Memory B cell (primary cell): ENCODE results near the gene DLX1.
A peak's percentile ranks its signal among the peaks of the same experiment; 100 is the strongest.

Experiments used
- ATAC-seq: fragments of 150-1000 bp; cut with Tn5 transposase; 2 replicates; pipeline ENCODE4 v1.10.0; 2021; ENCODE audit warnings: low read depth, mild to moderate bottlenecking, moderate library complexity
- DNase-seq, 2 donors: peaks; one replicate each; pipeline ENCODE4 v3.0.0; 2022; ENCODE audit warnings: low spot score in 2 of 2
- H3K27ac Mint-ChIP-seq: one replicate; pipeline ENCODE4 v1.8.0; 2022; ENCODE audit warnings: mild to moderate bottlenecking, moderate library complexity, mixed read lengths
- H3K27me3 Mint-ChIP-seq: one replicate; pipeline ENCODE4 v1.8.0; 2022; ENCODE audit warnings: mixed read lengths
- H3K36me3 Mint-ChIP-seq: one replicate; pipeline ENCODE4 v1.8.0; 2022; ENCODE audit warnings: mild to moderate bottlenecking, mixed read lengths
- H3K4me1 Mint-ChIP-seq: one replicate; pipeline ENCODE4 v1.8.0; 2022; ENCODE audit warnings: mixed read lengths
- H3K4me3 Mint-ChIP-seq: one replicate; pipeline ENCODE4 v1.8.0; 2022; ENCODE audit warnings: mild to moderate bottlenecking, moderate library complexity, mixed read lengths
- H3K9me3 Mint-ChIP-seq: one replicate; pipeline ENCODE4 v1.8.0; 2022; ENCODE audit warnings: mixed read lengths

Gene DLX1

GRCh38 chr2:172085460-172086159, at the start of gene DLX1:
DLX1 (plus strand) TSS chr2:172085507; CDS start chr2:172085678, 171 bp downstream.
- peak within 1 kb of the TSS; percentile 66 for H3K4me3 Mint-ChIP-seq
- peaks cover 4% of the 10 kb centered on the region for H3K36me3 Mint-ChIP-seq
- DNase-seq (peak in 1 of 2 donors; percentile 22), ATAC-seq (no peak)
- H3K4me1 Mint-ChIP-seq = peaks cover 8% of the 10 kb centered on the region
- H3K27me3 Mint-ChIP-seq = peaks cover 29% of the 10 kb centered on the region
- H3K9me3 Mint-ChIP-seq = peaks cover 3% of the 10 kb centered on the region
- H3K27ac Mint-ChIP-seq = peak within 1 kb of the TSS; percentile 95

DNA sequence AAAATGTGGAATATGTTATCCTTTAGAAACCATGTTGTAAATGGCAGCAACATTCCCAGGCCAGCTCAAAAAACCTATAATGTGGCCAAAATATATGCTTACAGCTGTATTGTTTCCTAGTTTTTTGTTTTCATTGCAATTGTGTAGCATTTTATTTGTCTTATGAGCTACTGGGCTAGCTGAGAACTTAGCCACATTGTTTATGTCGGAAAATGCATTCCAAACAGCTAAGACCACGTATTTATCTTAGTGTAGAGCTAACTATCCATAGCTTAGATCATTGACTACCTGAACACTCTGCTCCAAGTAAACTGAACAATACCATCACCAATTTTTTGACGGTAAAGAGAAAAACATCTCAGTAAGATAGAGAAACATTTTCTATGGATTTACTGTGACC, 47.2 kb upstream of the DLX1 start:
- Mint-ChIP-seq H3K27me3 (no peaks in the 10 kb centered on the region), H3K27ac (no peak overlapping the region), H3K4me1 (no peaks in the 10 kb centered on the region), H3K36me3 (peaks cover 3% of the 10 kb centered on the region), H3K9me3 (no peaks in the 10 kb centered on the region), H3K4me3 (no peak overlapping the region)
- no peak for ATAC-seq
- DNase-seq = no peak

DNA sequence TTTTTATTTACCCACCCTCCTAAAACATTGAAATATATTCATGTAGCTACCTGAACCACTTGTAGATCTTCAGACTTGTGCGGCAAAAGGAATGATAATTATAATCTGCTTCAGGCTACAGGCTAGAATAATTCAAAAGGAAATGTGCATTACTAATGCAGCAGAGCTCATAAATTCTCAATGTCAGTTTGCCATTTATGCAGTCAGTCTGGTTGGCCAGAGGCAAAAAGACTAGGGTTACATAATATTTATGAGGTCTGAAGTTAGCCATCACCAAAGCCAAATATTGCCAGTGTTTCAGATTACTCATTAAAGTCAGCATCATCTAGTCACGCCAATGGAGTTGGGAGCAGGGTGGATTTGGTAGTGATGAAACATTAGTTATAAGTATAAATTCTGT, 46.7 kb upstream of the DLX1 start:
- DNase-seq (no peak), ATAC-seq (no peak)
- Mint-ChIP-seq H3K27ac (no peak overlapping the region), H3K36me3 (peaks cover 3% of the 10 kb centered on the region), H3K4me3 (no peak overlapping the region), H3K9me3 (no peaks in the 10 kb centered on the region), H3K27me3 (no peaks in the 10 kb centered on the region), H3K4me1 (no peaks in the 10 kb centered on the region)

GRCh38 chr2:172039011-172039704, 46.1 kb upstream of the DLX1 start:
- ATAC-seq (no peak), DNase-seq (no peak)
- no peaks in the 10 kb centered on the region for H3K4me1 Mint-ChIP-seq
- no peaks in the 10 kb centered on the region for H3K27me3 Mint-ChIP-seq
- H3K27ac Mint-ChIP-seq = no peak overlapping the region
- H3K4me3 Mint-ChIP-seq = no peak overlapping the region
- H3K9me3 Mint-ChIP-seq = no peaks in the 10 kb centered on the region
- peaks cover 3% of the 10 kb centered on the region for H3K36me3 Mint-ChIP-seq

DNA sequence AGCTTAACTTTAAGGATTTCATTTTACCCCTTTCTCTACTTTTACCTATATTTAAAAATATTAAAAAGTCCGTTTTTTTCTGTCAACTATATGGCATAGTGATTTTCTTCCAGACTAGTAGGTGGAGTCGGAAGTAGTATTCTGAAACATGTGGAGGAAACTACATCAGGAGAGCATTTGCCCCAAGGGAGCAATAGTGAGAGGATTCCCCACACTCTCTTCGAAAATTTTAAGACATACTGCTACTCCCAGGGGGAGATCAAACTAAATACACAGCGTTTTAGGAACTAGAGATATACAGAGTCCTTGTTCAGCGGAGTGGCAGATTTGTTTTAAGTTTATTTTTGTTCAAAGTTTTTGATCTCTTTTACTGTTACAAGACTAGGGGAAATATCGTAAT, 45.0 kb upstream of the DLX1 start:
- Mint-ChIP-seq H3K27ac (no peak overlapping the region), H3K4me3 (no peak overlapping the region), H3K36me3 (peaks cover 2% of the 10 kb centered on the region), H3K4me1 (no peaks in the 10 kb centered on the region), H3K27me3 (no peaks in the 10 kb centered on the region), H3K9me3 (no peaks in the 10 kb centered on the region)
- DNase-seq (no peak), ATAC-seq (no peak)

- no peaks in the 10 kb centered on the region for H3K4me1 Mint-ChIP-seq
- no peak for ATAC-seq
- no peak for DNase-seq
- H3K27me3 Mint-ChIP-seq = no peaks in the 10 kb centered on the region
- no peaks in the 10 kb centered on the region for H3K36me3 Mint-ChIP-seq
- H3K27ac Mint-ChIP-seq = no peak overlapping the region
- H3K9me3 Mint-ChIP-seq = no peaks in the 10 kb centered on the region
- no peak overlapping the region for H3K4me3 Mint-ChIP-seq
These were observed 39.1 kb upstream of the DLX1 start for GRCh38 chr2:172046080-172046678.

DNA sequence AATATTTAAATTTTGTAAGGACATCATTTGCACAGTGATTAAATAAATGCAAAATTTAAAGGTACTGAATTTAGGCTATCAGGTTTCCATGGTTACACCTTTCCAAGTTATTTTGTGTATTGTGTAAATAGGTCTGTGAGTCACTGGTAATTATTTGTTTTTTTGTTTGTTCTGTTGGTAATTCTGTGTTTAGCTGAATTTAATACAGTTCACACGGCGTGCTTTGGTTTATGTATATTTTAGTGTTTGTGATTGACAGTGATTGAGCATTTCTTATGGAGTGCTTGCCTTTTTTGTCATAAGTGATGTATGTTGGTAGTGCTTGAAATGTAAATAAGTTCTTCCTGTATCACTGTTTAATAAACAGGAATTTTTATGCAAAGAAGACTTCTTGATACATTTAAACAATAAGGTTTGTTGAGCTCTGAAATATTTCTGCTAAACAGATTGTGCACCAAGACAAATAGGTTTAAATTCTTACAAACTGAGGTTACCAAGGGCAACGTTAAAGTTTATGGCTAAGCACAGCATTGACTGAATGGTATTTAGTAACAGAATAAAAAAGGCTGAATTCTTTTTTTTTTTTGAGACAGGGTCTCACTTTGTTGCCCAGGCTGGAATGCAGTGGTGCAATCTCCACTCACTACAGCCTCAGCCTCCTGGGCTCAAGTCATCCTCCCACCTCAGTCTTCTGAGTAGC, 38.3 kb upstream of the DLX1 start:
- no peaks in the 10 kb centered on the region for H3K9me3 Mint-ChIP-seq
- DNase-seq (no peak), ATAC-seq (no peak)
- H3K4me3 Mint-ChIP-seq = no peak overlapping the region
- H3K4me1 Mint-ChIP-seq = no peaks in the 10 kb centered on the region
- no peaks in the 10 kb centered on the region for H3K27me3 Mint-ChIP-seq
- H3K27ac Mint-ChIP-seq = no peak overlapping the region
- H3K36me3 Mint-ChIP-seq = no peaks in the 10 kb centered on the region

DNA sequence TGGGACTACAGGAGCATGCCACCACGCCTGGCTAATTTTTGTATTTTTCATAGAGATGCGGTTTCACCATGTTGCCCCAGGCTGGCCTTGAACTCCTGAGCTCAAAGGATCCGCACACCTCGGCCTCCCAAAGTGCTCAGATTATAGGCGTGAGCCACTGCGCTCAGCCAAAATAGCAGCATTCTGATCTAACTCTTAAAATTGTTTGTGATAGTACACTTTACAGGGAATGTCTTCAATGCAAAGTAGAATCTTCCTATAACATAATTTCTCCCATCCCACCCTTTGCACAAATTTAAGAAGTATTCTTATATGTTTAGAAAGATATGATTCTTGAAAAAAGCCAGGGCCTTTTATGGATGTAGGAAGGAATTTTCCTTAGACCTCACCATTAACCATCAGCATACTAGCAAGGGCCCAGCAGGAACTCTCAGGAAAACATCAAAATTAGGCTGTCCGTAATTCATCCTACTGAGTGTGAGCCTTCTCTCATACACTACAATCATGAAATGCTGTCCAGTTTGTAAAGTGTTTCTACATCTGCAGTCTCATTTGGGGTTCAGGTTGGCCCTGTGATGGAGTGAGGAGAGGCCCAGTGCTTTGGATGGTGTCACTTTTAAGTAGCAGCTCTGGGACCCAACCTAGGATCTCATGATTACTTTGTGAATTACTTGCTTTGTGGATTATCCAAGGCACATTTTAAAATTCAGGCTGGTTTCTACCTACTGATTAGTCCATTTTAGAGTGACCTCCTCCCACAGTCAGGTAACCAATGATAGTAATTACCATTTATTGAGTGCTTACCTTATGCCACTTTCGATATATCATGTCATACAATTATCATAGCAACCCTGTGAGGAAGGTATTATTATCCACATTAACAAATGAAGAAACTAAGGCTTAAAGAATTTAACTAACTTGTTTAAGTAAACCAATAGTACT, 37.5 kb upstream of the DLX1 start:
- DNase-seq (no peak), ATAC-seq (no peak)
- H3K36me3 Mint-ChIP-seq = no peaks in the 10 kb centered on the region
- H3K4me1 Mint-ChIP-seq = no peaks in the 10 kb centered on the region
- no peaks in the 10 kb centered on the region for H3K9me3 Mint-ChIP-seq
- no peak overlapping the region for H3K27ac Mint-ChIP-seq
- H3K27me3 Mint-ChIP-seq = no peaks in the 10 kb centered on the region
- no peak overlapping the region for H3K4me3 Mint-ChIP-seq

GRCh38 chr2:172048508-172049503, 36.5 kb upstream of the DLX1 start:
- Mint-ChIP-seq H3K4me3 (no peak overlapping the region), H3K27ac (no peak overlapping the region), H3K4me1 (no peaks in the 10 kb centered on the region), H3K36me3 (no peaks in the 10 kb centered on the region), H3K27me3 (no peaks in the 10 kb centered on the region), H3K9me3 (no peaks in the 10 kb centered on the region)
- no peak for DNase-seq
- ATAC-seq = no peak

DNA sequence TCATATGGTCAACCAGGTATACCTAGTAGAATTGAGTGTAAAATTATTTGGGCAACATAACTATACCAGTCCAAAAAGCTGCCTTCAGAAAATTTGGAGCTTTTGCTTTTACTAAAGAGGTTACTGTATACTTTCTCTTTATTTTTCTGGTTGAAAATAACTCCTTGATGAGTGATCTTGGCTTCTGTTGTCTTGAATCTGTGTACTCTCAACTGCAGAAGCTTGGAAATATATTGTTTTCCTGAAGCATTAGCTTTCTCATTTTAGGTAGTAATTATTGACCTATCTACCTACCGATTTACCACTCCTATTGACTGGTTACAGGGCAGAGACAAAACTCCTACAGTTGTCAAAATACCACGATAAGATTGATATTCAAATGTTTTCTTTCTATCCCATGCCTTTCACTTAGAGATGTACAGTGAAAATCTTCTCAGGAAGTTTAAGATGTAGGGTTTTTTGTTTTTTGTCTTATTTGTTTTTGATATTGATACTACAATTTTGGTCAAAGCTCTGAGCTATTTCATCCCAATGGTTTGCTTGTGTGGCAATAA, 35.7 kb upstream of the DLX1 start:
- H3K4me3 Mint-ChIP-seq = no peak overlapping the region
- no peaks in the 10 kb centered on the region for H3K36me3 Mint-ChIP-seq
- DNase-seq = no peak
- no peaks in the 10 kb centered on the region for H3K9me3 Mint-ChIP-seq
- no peak overlapping the region for H3K27ac Mint-ChIP-seq
- H3K4me1 Mint-ChIP-seq = no peaks in the 10 kb centered on the region
- no peak for ATAC-seq
- no peaks in the 10 kb centered on the region for H3K27me3 Mint-ChIP-seq

DNA sequence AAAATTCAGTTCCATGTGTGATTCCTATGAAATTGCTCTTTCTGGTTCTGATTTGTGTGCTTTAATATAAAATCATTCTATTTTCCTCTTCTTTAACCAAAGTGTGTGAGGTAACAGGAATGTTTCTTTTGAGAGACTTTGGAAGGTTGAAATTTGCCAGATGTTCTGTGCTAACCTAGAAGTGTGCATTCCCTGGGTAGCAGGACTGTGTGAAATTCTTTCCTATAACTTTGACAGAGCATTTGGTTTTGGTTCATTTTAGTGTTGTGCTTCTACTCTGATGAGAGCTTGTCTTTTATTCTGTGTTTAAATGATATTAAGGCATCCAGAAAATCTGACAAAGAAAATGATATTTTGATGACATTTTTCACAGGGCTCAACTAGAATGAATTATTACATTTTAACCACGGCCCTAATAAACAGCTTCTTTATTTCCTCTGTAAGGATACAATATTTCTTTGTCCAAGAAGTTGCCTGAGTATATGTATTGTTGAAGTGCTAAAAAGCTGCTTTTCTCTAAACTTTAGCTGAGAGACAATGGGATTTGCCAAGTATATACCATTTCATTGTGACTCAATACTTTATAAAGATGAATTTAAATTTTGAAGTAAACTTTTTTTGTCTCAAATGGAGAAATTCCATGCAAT, 34.7 kb upstream of the DLX1 start:
- H3K27me3 Mint-ChIP-seq = no peaks in the 10 kb centered on the region
- no peak overlapping the region for H3K4me3 Mint-ChIP-seq
- no peak for ATAC-seq
- H3K4me1 Mint-ChIP-seq = peaks cover 3% of the 10 kb centered on the region
- H3K36me3 Mint-ChIP-seq = no peaks in the 10 kb centered on the region
- no peaks in the 10 kb centered on the region for H3K9me3 Mint-ChIP-seq
- DNase-seq = no peak
- H3K27ac Mint-ChIP-seq = no peak overlapping the region
